CD4-positive, alpha-beta T cell (primary cell): ENCODE results near the gene PIK3IP1. TPM values are rescaled to one million over a fixed set of nuclear protein-coding genes. Genes with fewer than 3 reads are reported as not detected.

Experiments
- ATAC-seq: fragments of 200-7000 bp; cut with Tn5 transposase; one replicate; pipeline ENCODE4 v1.10.0; 2022; ENCODE audit warnings: mild to moderate bottlenecking; ENCODE audit not compliant: poor library complexity
- CTCF ChIA-PET: fragments of 350-600 bp; sonication (Branson Sonifier 250); formaldehyde crosslinking; loops from one replicate; lab custom pipeline; 2021; ENCODE audit warnings: antibody characterized with exemption, inconsistent platforms; lab: Charles Lee
- POLR2A ChIA-PET: fragments of 350-600 bp; sonication (Branson Sonifier 250); formaldehyde crosslinking; loops from one replicate; lab custom pipeline; 2021; ENCODE audit warnings: antibody characterized with exemption, inconsistent platforms; lab: Charles Lee
- DNase-seq, 14 experiments: peaks; one replicate each; pipeline ENCODE4 v3.0.0-alpha.2; 2013 to 2020; ENCODE audit warnings: mixed read lengths in 2 of 14
- H3K27ac ChIP-seq, 2 donors: one replicate each; pipeline versions ENCODE4 v1.5.1 to v1.7.0; 2013; ENCODE audit warnings: low read length in 2 of 2, low read depth in 1 of 2, mild to moderate bottlenecking in 1 of 2
- H3K27me3 ChIP-seq, 2 experiments: 1 replicate in 1 of 2; 2 replicates in 1 of 2; pipeline versions ENCODE4 v1.6.1 to v1.7.0; 2013; ENCODE audit warnings: low read length in 2 of 2, control low read depth in 1 of 2, mild to moderate bottlenecking in 1 of 2, moderate library complexity in 1 of 2; ENCODE audit not compliant: insufficient read depth in 2 of 2, control insufficient read depth in 1 of 2
- H3K36me3 ChIP-seq: one replicate; pipeline ENCODE4 v1.6.1; 2013; ENCODE audit warnings: low read length, control low read depth; ENCODE audit not compliant: insufficient read depth
- H3K4me1 ChIP-seq: one replicate; pipeline ENCODE4 v1.6.1; 2013; ENCODE audit warnings: low read length, control low read depth; ENCODE audit not compliant: insufficient read depth
- H3K4me3 ChIP-seq: one replicate; pipeline ENCODE4 v1.5.1; 2013; ENCODE audit warnings: mild to moderate bottlenecking, low read length, moderate library complexity
- H3K9me3 ChIP-seq, 2 experiments: 1 replicate in 1 of 2; 2 replicates in 1 of 2; pipeline versions ENCODE4 v1.6.1 to v1.7.0; 2013; ENCODE audit warnings: low read length in 2 of 2, mild to moderate bottlenecking in 2 of 2, control low read depth in 1 of 2, moderate library complexity in 1 of 2; ENCODE audit not compliant: control insufficient read depth in 1 of 2, insufficient read depth in 1 of 2
- H3K27ac Mint-ChIP-seq: one replicate; pipeline ENCODE4 v1.8.0; 2020; ENCODE audit warnings: mixed read lengths
- H3K27me3 Mint-ChIP-seq: one replicate; pipeline ENCODE4 v1.8.0; 2021; ENCODE audit warnings: mixed read lengths
- H3K36me3 Mint-ChIP-seq: one replicate; pipeline ENCODE4 v1.8.0; 2021; ENCODE audit warnings: low read depth, mixed read lengths
- H3K4me1 Mint-ChIP-seq: one replicate; pipeline ENCODE4 v1.8.0; 2021; ENCODE audit warnings: low read depth, mixed read lengths
- H3K4me3 Mint-ChIP-seq: one replicate; pipeline ENCODE4 v1.8.0; 2020; ENCODE audit warnings: mild to moderate bottlenecking, mixed read lengths
- H3K9me3 Mint-ChIP-seq: one replicate; pipeline ENCODE4 v1.8.0; 2020; ENCODE audit warnings: mixed read lengths
- CTCF ChIP-seq: fragments of 200-600 bp; IDR thresholded peaks from one replicate; pipeline ENCODE4 v1.8.0; 2022; ENCODE audit warnings: antibody characterized with exemption, mild to moderate bottlenecking
- intact Hi-C, 2 experiments: fragments of 100-400 bp; cut with DNase I in 1 of 2; cut with micrococcal nuclease in 1 of 2; formaldehyde crosslinking; loops; one replicate each; pipeline versions ENCODE4 v1.15.1 to v1.9.0; 2023 to 2025; cut with DNase I, micrococcal nuclease
- total RNA-seq, 174 experiments: library from RNA in 2 of 174; stranded (reverse) in 2 of 174; gene quantifications; one replicate each; pipeline ENCODE4 v1.2.3 and lab custom pipeline; 2021 to 2026

The PIK3IP1 gene
- total RNA-seq, 2 experiments from 2014 or later, result 1,063 to 1,072 TPM

GRCh38 chr22:31250740-31251600 is 41.3 kb downstream of the PIK3IP1 start:
- no peak for ATAC-seq
- CTCF ChIA-PET, result interaction anchor here (0.8 kb wide), 1 partner anchor 9 kb away, joined by 4 read pairs; no protein-coding TSS in a partner anchor
- Histone ChIP-seq H3K9me3 (no peaks in the 10 kb centered on the region), H3K4me3 (no peak overlapping the region), H3K4me1 (peaks cover 19% of the 10 kb centered on the region), H3K36me3 (peaks cover 18% of the 10 kb centered on the region), H3K27ac (no peak overlapping the region), H3K27me3 (no peaks in the 10 kb centered on the region)
- H3K4me3 Mint-ChIP-seq, result no peak overlapping the region
- no peak for TF ChIP-seq CTCF
- intact Hi-C loops, result loop anchor here in 1 of 2 experiments (2.0 kb wide), 1 partner anchor 68 kb away; no protein-coding TSS in a partner anchor
- H3K27me3 Mint-ChIP-seq, result no peaks in the 10 kb centered on the region
- peaks cover 13% of the 10 kb centered on the region for H3K36me3 Mint-ChIP-seq
- DNase-seq, result no peak
- peak overlapping the region; percentile 4 for H3K27ac Mint-ChIP-seq
- peaks cover 42% of the 10 kb centered on the region for H3K4me1 Mint-ChIP-seq
- no peaks in the 10 kb centered on the region for H3K9me3 Mint-ChIP-seq
- POLR2A ChIA-PET, result interaction anchor here (0.9 to 1.7 kb wide), 2 partner anchors 35 to 39 kb away, joined by 4 to 5 read pairs; no protein-coding TSS in a partner anchor

- POLR2A ChIA-PET, result interaction anchor here (1.7 to 3.5 kb wide), 7 partner anchors 19 to 43 kb away, joined by 5 to 28 read pairs (median 20); partner anchors contain the start of gene PIK3IP1
- no peaks in the 10 kb centered on the region for H3K9me3 Mint-ChIP-seq
- no peak for TF ChIP-seq CTCF
- Histone ChIP-seq H3K27ac (no peak overlapping the region), H3K9me3 (no peaks in the 10 kb centered on the region), H3K4me1 (peaks cover 27% of the 10 kb centered on the region), H3K36me3 (peaks cover 18% of the 10 kb centered on the region), H3K27me3 (no peaks in the 10 kb centered on the region), H3K4me3 (no peak overlapping the region)
- H3K27me3 Mint-ChIP-seq, result no peaks in the 10 kb centered on the region
- intact Hi-C loops, result no loop called here
- DNase-seq (no peak), ATAC-seq (no peak)
- CTCF ChIA-PET, result interaction anchor here (1.3 to 1.5 kb wide), 3 partner anchors 17 to 64 kb away, joined by 3 to 5 read pairs (median 4); partner anchors contain the start of gene LIMK2
- H3K27ac Mint-ChIP-seq, result no peak overlapping the region
- H3K4me1 Mint-ChIP-seq, result peaks cover 43% of the 10 kb centered on the region
- peaks cover 4% of the 10 kb centered on the region for H3K36me3 Mint-ChIP-seq
- H3K4me3 Mint-ChIP-seq, result no peak overlapping the region
Observed at GRCh38 chr22:31248965-31249958, 43.0 kb downstream of the PIK3IP1 start.
